Measurements from ENCODE around the gene JAKMIP1.

GRCh38 chr4:6233929-6234328, 33.6 kb upstream of the JAKMIP1 start:
- no peak for TF ChIP-seq EP300 (IDR thresholded peaks at IDR 0.05)
- no peak for TF ChIP-seq CTCF (IDR thresholded peaks at IDR 0.05)

Measured in upper lobe of left lung (tissue), 4 donors.